Stimulated activated CD8-positive, alpha-beta memory T cell treated with anti-CD3 and anti-CD28 coated beads, Interleukin-4, amount 100 ng/mL, for 24 hours (primary cell): Measurements from ENCODE around the gene UBTD2.
"Not testable (repeated sequence)": the region's sequence is repeated elsewhere in the genome, so short reads cannot be mapped to it uniquely, and the experiment has no call there.

Experiments
- DNase-seq: peaks from one replicate; pipeline ENCODE4 v3.0.0-alpha.2; 2020; ENCODE audit warnings: low read depth

Gene UBTD2

GRCh38 chr5:172293054-172293744, 9.6 kb upstream of the UBTD2 start:
- DNase-seq = peak; percentile 26

GRCh38 chr5:172291837-172292236, 8.3 kb upstream of the UBTD2 start:
- DNase-seq = not testable (repeated sequence)

GRCh38 chr5:172288465-172288864, 4.9 kb upstream of the UBTD2 start:
- no peak for DNase-seq

- DNase-seq = not testable (repeated sequence)
Measured at GRCh38 chr5:172287140-172287539, 3.6 kb upstream of the UBTD2 start.

- DNase-seq = no peak
Measured at GRCh38 chr5:172285226-172286143, 1.9 kb upstream of the UBTD2 start.

GRCh38 chr5:172284611-172284980, 1.0 kb upstream of the UBTD2 start:
- no peak for DNase-seq

GRCh38 chr5:172283862-172284610, 472 bp upstream of the UBTD2 start:
- peak; percentile 68 for DNase-seq

- no peak for DNase-seq
Measured at GRCh38 chr5:172282272-172283019, 1.1 kb downstream of the UBTD2 start.

- no peak for DNase-seq
Measured at GRCh38 chr5:172281346-172281745, 2.2 kb downstream of the UBTD2 start.

- DNase-seq = no peak
Measured at GRCh38 chr5:172280929-172281328, 2.6 kb downstream of the UBTD2 start.

GRCh38 chr5:172280317-172280716, 3.2 kb downstream of the UBTD2 start:
- no peak for DNase-seq

- DNase-seq = no peak
Measured at GRCh38 chr5:172278356-172278755, 5.2 kb downstream of the UBTD2 start.

GRCh38 chr5:172276214-172276613, 7.3 kb downstream of the UBTD2 start:
- DNase-seq = no peak

GRCh38 chr5:172274951-172275753, 8.4 kb downstream of the UBTD2 start:
- DNase-seq = peak; percentile 37

GRCh38 chr5:172267943-172268342, 15.6 kb downstream of the UBTD2 start:
- no peak for DNase-seq

- no peak for DNase-seq
Measured at GRCh38 chr5:172266676-172267092, 16.9 kb downstream of the UBTD2 start.

GRCh38 chr5:172266071-172266675, 17.4 kb downstream of the UBTD2 start:
- DNase-seq = no peak

- DNase-seq = no peak
Measured at GRCh38 chr5:172264815-172265395, 18.7 kb downstream of the UBTD2 start.

GRCh38 chr5:172255444-172255843, 28.1 kb downstream of the UBTD2 start:
- DNase-seq = no peak

- DNase-seq = no peak
Measured at GRCh38 chr5:172252501-172252900, 31.1 kb downstream of the UBTD2 start.
